Islet precursor cell (in vitro differentiated cells): ENCODE data around the gene VWA2.

Experiments used
- DNase-seq: peaks from one replicate; pipeline ENCODE4 v3.0.0-alpha.2; 2018

Gene VWA2

GRCh38 chr10:114301951-114302710 lies 63.1 kb downstream of the VWA2 start:
- DNase-seq, result no peak

DNA sequence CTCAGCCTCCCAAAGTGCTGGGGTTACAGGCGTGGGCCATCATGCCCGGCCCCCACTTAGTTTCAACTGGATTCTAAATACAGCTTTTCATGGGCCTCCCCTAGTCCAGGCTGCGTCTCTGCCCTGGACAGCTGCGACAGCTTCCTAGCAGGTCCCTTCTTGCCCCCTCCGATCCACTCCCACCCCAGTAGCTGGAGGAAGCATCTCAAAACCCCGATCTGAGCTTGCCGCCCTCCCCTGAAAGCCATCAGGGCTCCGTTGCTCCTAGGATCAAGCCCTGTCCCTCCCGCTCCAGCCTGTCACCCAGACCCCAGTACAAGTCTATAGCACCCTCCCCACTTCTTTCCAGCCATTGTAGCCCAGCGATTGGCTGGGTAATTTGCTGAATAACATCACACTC lies 64.5 kb downstream of the VWA2 start:
- no peak for DNase-seq

DNA sequence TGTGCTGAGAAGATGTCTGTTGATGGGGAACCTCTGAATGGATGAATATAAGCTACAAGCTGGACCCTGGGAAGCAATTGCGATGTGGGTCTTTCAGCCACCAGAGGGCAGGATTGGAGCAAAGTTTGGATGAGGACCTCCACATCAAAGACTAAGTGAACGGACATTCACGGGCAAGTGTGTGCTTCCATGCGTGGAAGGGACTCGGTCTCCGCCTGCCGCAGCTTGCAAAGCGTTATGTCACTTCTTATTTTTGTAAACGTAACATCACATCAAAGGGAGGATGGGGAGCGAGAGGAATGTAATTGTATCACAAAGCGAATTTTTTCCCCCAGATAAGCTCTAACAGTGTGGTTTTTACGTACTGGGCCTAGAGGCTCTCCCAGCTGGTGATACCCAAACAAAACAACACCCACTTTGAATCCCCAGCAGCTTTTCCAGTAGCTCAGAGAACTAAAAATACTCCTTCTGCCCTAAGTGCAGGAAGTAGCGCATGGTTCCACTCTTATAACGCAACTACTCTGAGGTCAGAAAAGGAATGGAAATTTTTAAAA lies 65.0 kb downstream of the VWA2 start:
- DNase-seq, result peak; percentile 88

DNA sequence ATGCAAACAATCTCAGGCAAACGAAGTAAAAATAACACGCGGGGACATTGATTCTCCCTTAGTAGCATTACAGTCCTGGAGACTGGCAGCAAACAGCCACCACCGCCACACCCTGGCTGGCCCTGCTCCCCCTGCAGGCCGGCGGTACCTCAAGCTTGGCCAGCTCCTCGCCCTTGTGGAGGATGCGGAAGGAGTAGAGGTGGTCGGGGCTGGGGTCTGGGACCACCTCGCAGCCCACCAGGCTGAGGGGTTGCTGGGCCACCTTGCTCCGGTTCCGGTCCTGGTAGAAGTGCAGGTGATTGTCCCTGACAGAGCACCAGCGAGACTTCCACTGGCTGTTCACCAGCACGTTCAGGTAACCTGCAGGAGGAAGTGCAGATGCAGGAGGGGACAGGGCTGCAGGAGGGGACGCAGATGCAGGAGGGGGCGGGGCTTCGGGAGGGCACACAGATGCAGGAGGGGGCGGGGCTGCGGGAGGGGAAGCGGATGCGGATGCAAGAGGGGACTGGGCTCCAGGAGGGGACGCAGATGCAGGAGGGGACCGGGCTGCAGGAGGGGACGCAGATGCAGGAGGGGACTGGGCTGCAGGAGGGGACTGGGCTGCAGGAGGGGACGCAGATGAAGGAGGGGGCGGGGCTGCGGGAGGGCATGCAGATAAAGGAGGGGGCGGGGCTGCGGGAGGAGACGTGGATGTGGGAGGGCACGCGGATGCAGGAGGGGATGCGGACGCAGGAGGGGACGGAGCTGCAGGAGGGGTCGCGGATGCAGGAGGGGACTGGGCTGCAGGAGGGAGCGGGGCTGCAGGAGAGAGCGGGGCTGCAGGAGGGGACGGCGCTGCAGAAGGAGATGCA lies 65.7 kb downstream of the VWA2 start:
- DNase-seq, result peak; percentile 88

- DNase-seq, result no peak
Observed at GRCh38 chr10:114305521-114305925, 66.5 kb downstream of the VWA2 start.

GRCh38 chr10:114306116-114306973 lies 67.3 kb downstream of the VWA2 start:
- peak; percentile 98 for DNase-seq

DNA sequence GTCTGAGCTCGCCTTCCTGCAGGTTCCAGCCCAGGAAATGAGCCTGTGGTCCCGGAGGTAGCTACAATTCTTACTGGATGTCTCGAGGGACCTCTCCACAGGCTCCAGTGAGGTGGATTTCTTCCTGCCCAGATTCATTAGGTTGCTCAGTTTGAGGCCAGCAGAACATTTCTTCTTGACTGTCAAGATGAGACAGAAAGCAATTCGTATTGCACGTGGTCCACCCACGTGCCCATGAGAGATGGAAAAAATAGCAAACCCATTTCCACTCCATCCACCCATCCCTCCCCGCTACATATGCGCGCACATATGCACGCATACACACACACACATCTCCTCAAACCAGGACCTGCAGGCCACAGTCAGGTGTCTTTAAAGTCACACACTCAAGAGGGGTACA lies 68.7 kb downstream of the VWA2 start:
- DNase-seq, result no peak

DNA sequence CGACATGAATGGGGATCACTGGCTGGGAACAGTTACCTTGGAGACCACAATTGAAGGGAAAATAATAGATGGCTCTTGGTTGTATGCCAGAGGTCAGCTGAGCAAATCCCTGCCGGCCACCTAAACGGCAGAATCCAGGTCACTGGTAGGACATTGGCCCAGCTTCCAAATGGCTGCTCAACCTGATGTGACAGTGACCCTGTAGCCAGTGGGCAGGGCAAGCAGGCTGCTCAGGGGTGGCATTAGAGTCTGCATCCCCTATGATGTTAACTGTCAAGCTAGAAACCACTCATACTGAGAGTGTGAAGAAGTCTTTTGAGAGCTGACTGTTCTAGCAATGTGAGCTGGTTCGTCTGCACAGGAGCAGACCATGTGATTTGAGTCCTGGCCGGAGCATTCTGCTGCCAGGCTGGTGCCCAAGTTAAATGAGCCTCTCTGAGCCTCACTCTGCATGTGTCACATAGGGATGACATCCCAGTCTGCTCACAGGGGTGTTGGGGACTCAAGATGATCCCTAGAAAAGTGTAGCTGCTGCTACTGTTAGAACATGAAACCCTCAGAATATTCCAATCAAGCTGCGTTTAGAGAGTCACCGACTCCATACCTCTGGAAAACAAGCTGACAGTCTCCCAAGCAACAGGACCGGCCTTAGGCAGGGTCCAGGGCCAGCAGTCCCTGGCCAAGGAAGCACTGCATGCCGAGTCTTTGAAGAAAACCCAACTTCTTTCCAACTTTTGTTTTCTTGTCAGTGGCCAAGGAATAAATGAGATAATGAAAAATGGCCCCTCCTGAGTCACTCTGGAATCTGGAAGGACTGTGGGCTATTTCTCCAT lies 69.7 kb downstream of the VWA2 start:
- no peak for DNase-seq

GRCh38 chr10:114309364-114309651 lies 70.3 kb downstream of the VWA2 start:
- DNase-seq, result no peak

DNA sequence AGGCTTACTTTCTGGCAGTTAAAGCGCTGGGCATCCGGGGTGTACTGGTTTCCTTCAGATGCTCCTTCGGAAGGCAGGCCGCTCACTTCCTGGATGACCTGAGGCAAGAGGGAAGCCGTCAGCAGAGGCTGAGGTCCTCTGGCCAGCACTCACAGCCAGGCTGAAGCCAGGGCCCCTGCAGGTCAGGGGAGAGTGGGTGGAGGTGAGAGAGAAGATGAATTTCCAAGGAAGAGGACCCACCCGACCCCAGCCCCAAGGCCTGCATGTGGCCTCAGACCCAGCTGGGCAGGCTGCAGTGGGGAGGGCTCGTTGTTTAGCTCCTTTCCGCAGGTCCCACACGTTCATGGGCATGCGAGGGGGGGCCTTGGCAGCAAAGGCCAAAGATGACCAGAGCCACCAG lies 71.3 kb downstream of the VWA2 start:
- peak; percentile 77 for DNase-seq

DNA sequence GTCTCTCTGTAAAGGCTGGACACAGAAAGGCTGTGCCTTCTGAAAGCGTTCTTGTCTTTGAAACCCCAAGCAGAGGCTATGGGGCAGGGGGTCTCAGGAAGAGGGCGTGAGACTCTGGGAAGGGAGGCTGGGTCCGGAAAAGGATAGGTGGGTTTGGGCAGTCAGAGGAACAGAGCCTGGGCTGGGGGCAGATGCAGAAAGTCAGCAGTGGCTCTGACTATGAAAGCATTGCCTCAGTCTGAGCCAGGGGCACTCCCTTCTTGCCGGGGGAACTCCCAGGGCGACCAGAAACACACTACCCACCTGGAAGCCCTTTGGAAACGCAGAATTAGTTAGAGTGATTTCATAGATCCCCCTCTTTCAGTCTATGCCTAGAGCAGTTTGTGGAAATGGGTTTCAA lies 72.0 kb downstream of the VWA2 start:
- peak; percentile 38 for DNase-seq

- peak; percentile 43 for DNase-seq
Observed at GRCh38 chr10:114311496-114312209, 72.6 kb downstream of the VWA2 start.

DNA sequence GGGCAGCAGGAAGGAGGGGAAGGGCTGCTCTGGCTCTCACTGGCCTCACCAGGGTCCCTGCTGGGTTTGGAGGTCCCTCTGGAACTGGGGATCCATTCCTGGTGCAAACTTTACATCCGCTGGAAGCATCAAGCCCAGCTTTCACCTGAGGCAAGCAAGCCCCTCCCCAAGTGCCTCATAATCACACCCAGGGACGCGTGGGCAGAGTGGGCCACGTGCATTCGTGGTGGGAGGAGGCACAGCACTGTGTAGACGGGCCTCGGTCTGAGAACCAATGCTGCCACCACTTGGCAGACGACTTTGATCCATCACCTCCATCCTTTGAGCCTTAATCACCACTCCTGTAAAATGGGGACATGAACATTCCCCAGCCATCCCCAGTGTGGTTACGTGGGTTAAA lies 74.1 kb downstream of the VWA2 start:
- DNase-seq, result peak; percentile 20

DNA sequence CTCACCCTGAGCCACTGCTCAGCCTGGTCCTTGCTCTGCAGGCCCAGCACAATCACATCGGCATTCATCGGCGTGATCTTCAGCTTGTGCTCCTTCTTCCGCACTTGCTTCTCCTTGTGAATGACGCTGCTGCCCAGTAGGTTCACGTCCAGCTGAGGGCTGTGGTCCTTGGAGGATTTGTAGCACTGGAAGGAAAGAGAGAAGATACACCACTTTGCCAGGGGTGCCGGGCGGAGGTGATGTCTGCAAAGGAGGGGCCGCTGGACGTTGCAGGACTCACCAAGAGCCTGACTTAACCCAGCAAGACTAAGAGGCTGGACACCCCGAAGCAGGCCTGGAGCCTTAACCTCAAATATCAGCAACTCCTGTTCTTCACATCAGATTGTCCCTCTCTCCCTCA lies 74.8 kb downstream of the VWA2 start:
- DNase-seq, result peak; percentile 29

GRCh38 chr10:114315566-114316420 lies 76.7 kb downstream of the VWA2 start:
- peak; percentile 59 for DNase-seq

DNA sequence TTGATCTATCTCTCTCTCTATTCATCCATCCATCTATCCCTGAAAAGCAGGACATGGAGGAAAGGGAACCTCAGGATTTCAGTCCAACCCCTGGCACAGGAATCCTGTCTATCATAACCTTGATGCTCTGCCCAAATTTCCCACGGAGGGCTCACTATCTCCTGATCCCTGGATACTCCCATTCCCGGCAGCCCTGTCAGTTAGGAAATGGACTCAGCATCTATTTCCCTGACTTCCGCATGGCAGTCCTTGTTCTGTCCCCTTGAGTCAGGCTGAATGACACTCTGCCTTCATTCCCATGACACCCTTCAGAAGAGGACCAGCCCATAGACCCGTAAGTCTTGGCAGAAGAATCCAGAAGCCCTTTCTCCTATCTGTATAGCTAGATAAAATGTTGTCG lies 77.7 kb downstream of the VWA2 start:
- peak; percentile 7 for DNase-seq

GRCh38 chr10:114319406-114320248 lies 80.6 kb downstream of the VWA2 start:
- DNase-seq, result no peak

- peak; percentile 94 for DNase-seq
Observed at GRCh38 chr10:114320249-114321116, 81.4 kb downstream of the VWA2 start.

- peak; percentile 88 for DNase-seq
Observed at GRCh38 chr10:114322344-114322743, 83.3 kb downstream of the VWA2 start.
